ENCODE data around the gene OTOP3. TPM values are rescaled to one million over a fixed set of nuclear protein-coding genes. Genes with fewer than 3 reads are reported as not detected.

OTOP3 gene
- total and polyA plus RNA-seq, 8 donors, result 0.18 to 2.6 TPM; not detected in 6

GRCh38 chr17:74924250-74924948, 11.3 kb upstream of the OTOP3 start, which contains the start of gene OTOP2:
OTOP2 (plus strand) TSS chr17:74924273; CDS start chr17:74924633, 360 bp downstream.
- intact Hi-C loops (cut with DNase I; ENCODE audit: low total_unique reads), result no loop called here

DNA sequence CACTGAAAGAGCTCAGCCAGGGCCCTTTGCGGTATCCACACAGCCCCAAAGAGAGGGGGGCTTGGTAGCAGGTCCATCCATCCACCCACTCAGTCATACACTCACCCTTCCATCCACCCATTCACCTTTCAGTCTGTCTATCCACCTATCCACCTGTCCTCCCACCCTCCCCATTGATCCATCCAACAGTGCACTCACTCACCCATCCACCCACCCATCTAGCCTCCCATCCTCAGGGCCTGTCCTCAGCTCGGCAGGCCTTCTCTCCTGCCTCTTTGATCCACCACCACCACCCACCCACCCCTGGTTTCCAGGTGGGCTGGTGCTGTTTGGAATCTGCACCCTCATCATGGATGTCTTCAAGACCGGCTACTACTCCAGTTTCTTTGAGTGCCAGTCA, 10.5 kb upstream of the OTOP3 start:
- no peaks in the 10 kb centered on the region for H3K36me3 ChIP-seq
- no peak for DNase-seq
- peaks cover 22 to 27% (median 25%) of the 10 kb centered on the region in 4 donors for H3K4me1 ChIP-seq
- intact Hi-C loops (cut with DNase I; ENCODE audit: low total_unique reads), result no loop called here
- H3K9me3 ChIP-seq, result no peaks in the 10 kb centered on the region
- TF ChIP-seq EP300 (IDR thresholded peaks at IDR 0.05) (no peak), POLR2AphosphoS5 (IDR thresholded peaks at IDR 0.05) (no peak), POLR2A (IDR thresholded peaks at IDR 0.05) (no peak)
- TF ChIP-seq, protein P1, sequence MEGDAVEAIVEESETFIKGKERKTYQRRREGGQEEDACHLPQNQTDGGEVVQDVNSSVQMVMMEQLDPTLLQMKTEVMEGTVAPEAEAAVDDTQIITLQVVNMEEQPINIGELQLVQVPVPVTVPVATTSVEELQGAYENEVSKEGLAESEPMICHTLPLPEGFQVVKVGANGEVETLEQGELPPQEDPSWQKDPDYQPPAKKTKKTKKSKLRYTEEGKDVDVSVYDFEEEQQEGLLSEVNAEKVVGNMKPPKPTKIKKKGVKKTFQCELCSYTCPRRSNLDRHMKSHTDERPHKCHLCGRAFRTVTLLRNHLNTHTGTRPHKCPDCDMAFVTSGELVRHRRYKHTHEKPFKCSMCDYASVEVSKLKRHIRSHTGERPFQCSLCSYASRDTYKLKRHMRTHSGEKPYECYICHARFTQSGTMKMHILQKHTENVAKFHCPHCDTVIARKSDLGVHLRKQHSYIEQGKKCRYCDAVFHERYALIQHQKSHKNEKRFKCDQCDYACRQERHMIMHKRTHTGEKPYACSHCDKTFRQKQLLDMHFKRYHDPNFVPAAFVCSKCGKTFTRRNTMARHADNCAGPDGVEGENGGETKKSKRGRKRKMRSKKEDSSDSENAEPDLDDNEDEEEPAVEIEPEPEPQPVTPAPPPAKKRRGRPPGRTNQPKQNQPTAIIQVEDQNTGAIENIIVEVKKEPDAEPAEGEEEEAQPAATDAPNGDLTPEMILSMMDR (IDR thresholded peaks at IDR 0.05), result no peak
- H3K27me3 ChIP-seq, result peaks cover 22 to 94% (median 70%) of the 10 kb centered on the region in 3 donors
- H3K27ac ChIP-seq, result no peak overlapping the region
- no peak overlapping the region for H3K4me3 ChIP-seq
- 65 to 77% (median 73%) methylated on average over 3 of the region's 3 CpGs for WGBS, 5 donors

More at GRCh38 chr17:74924250-74924948, 11.3 kb upstream of the OTOP3 start, which contains the start of gene OTOP2:
- TF ChIP-seq POLR2AphosphoS5 (IDR thresholded peaks at IDR 0.05) (no peak), POLR2A (IDR thresholded peaks at IDR 0.05) (no peak), EP300 (IDR thresholded peaks at IDR 0.05) (no peak)
- TF ChIP-seq, protein P1 (IDR thresholded peaks at IDR 0.05), result no peak
- H3K27me3 ChIP-seq, result peaks cover 22 to 94% (median 79%) of the 10 kb centered on the region in 3 donors
- no peak within 1 kb of the TSS for H3K27ac ChIP-seq
- DNase-seq, result peak in 1 of 2 donors; percentile 40
- H3K36me3 ChIP-seq, result no peaks in the 10 kb centered on the region
- 2 to 3% (median 3%) methylated on average over 21 to 54 of the region's 54 CpGs for WGBS, 5 donors
- peak within 1 kb of the TSS; percentile 28 to 52 (median 34) for H3K4me3 ChIP-seq
- H3K9me3 ChIP-seq, result no peaks in the 10 kb centered on the region
- H3K4me1 ChIP-seq, result peaks cover 22 to 27% (median 25%) of the 10 kb centered on the region in 4 donors

- no peak for TF ChIP-seq POLR2A (IDR thresholded peaks at IDR 0.05)
- TF ChIP-seq, protein P1 (IDR thresholded peaks at IDR 0.05), result no peak
- no peak for TF ChIP-seq POLR2AphosphoS5 (IDR thresholded peaks at IDR 0.05)
- no peak for TF ChIP-seq EP300 (IDR thresholded peaks at IDR 0.05)
- Histone ChIP-seq H3K27me3 (peaks cover 9 to 94% (median 61%) of the 10 kb centered on the region in 3 donors), H3K36me3 (no peaks in the 10 kb centered on the region), H3K4me1 (peaks cover 10 to 12% (median 11%) of the 10 kb centered on the region in 4 donors), H3K4me3 (no peak overlapping the region), H3K27ac (no peak overlapping the region), H3K9me3 (no peaks in the 10 kb centered on the region)
- WGBS, 5 donors, result 62 to 71% (median 65%) methylated on average over 3 to 6 of the region's 6 CpGs
- intact Hi-C loops (cut with DNase I; ENCODE audit: low total_unique reads), result no loop called here
- no peak for DNase-seq
These were observed 6.9 kb upstream of the OTOP3 start for GRCh38 chr17:74928786-74929185.

DNA sequence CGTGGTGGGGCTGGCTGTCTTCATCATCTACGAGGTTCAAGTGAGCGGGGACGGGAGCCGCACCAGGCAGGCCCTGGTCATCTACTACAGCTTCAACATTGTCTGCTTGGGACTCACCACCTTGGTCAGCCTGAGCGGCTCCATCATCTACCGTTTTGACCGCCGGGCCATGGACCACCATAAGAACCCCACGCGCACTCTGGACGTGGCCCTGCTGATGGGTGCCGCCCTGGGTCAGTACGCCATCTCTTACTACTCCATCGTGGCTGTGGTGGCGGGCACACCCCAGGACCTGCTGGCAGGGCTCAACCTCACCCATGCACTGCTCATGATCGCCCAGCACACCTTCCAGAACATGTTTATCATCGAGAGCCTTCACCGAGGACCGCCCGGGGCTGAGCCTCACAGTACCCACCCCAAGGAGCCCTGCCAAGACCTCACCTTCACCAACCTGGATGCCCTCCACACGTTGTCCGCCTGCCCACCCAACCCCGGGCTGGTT, 5.1 kb upstream of the OTOP3 start:
- Histone ChIP-seq H3K4me1 (peaks cover 2 to 3% (median 3%) of the 10 kb centered on the region in 4 donors), H3K27ac (no peak overlapping the region), H3K27me3 (peaks cover under 1 to 94% (median 56%) of the 10 kb centered on the region in 3 donors), H3K4me3 (no peak overlapping the region), H3K36me3 (no peaks in the 10 kb centered on the region), H3K9me3 (no peaks in the 10 kb centered on the region)
- 89 to 93% (median 91%) methylated on average over 19 to 24 of the region's 24 CpGs for WGBS, 5 donors
- no peak for DNase-seq
- intact Hi-C loops (cut with DNase I; ENCODE audit: low total_unique reads), result no loop called here
- TF ChIP-seq, protein P1 (IDR thresholded peaks at IDR 0.05), result no peak
- TF ChIP-seq EP300 (IDR thresholded peaks at IDR 0.05) (no peak), POLR2A (IDR thresholded peaks at IDR 0.05) (no peak), POLR2AphosphoS5 (IDR thresholded peaks at IDR 0.05) (no peak)
